DMS53 (cell line): ENCODE measurements around the gene PAPLN.
A peak's percentile ranks its signal among the peaks of the same experiment; 100 is the strongest.

Experiments used
- DNase-seq: peaks from one replicate; lab custom pipeline; 2025; lab: John Stamatoyannopoulos, UW

Gene PAPLN

DNA sequence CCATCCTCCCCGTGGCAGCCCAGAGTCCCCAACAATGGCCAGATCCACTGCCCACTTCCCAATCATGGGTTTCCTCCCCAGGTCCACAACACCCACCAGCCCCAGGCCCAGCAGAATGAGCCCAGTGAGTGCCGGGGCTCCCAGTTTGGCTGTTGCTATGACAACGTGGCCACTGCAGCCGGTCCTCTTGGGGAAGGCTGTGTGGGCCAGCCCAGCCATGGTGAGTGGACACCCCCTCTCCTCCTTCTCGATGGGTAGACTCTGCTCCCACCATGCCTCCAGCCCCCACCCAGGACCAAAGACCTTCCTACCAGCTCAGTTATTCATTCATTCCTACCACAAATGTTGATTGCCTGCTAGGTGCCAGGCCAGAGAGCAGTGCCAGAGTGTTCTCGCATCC, 23.8 kb downstream of the PAPLN start:
- DNase-seq = no peak

GRCh38 chr14:73261520-73262426, 24.5 kb downstream of the PAPLN start:
- DNase-seq = no peak

- DNase-seq = no peak
Observed at GRCh38 chr14:73262427-73263183, 25.3 kb downstream of the PAPLN start.

DNA sequence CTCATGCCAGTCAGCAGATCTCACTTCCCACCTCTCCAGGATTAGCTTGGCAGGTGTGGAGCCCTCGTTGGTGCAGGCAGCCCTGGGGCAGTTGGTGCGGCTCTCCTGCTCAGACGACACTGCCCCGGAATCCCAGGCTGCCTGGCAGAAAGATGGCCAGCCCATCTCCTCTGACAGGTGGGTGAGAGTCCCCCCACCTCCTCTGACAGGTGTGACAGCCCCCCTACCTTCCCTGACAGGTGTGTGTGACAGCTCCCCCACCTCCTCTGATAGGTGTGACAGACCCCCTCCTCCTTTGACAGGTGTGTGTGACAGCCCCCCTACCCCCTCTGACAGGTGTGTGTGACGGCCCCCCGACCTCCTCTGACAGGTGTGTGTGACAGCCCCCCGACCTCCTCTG, 26.3 kb downstream of the PAPLN start:
- DNase-seq = no peak

- DNase-seq = no peak
Observed at GRCh38 chr14:73264080-73264884, 27.0 kb downstream of the PAPLN start.

DNA sequence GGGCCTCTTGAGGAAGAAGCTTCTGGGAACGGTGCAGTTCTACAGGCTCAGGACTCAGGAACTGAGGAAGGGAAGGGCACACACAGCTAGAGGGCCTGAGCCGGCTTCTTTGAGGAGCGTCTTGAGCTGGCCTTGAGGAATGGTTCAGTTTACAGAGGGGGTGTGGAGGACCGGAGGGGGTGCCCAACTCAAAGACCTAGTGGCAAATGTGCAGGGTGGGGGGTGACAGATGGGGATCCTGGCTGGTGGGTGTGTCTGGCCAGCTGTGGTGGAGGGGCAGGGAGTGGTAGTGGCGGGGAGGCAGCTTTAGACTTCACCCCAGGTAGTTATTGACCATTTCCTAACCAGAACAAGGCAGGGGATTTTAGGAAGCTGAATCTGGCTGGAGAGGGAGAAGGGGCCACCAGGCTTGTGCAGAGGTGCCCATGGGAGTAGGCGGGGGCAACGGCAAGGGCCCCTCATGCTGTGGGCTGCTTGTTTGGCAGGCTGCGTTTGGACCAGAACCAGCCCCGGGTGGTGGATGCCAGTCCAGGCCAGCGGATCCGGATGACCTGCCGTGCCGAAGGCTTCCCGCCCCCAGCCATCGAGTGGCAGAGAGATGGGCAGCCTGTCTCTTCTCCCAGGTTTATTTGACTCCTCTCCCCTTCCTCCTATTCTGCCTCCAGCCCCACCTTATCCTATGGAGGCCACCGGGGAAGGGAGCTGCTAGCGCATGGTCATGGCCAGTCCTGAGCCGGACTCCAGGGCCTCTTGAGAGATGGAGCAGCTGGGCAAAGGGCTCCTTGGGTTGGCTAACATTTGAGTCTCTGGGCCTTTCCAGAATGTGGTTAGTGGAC, 27.8 kb downstream of the PAPLN start:
- no peak for DNase-seq

GRCh38 chr14:73265721-73266046, 28.4 kb downstream of the PAPLN start:
- DNase-seq = no peak

DNA sequence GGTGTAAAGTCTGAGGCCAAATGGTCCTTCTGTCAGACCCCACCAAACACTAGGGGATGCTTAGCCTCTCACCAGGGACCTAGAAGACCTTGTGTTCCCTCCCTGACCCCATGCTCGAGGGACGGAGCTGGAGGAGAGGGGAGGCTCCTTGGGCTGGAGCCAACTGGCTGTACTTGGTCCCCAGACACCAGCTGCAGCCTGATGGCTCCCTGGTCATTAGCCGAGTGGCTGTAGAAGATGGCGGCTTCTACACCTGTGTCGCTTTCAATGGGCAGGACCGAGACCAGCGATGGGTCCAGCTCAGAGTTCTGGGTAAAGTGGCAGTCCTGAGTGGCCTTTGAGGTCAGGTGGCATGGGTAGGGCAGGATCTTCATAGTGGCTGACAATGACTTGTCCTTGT, 29.0 kb downstream of the PAPLN start:
- DNase-seq = no peak

GRCh38 chr14:73267474-73267873, 30.2 kb downstream of the PAPLN start:
- no peak for DNase-seq

- peak; percentile 64 for DNase-seq
Observed at GRCh38 chr14:73269729-73270531, 32.6 kb downstream of the PAPLN start.

DNA sequence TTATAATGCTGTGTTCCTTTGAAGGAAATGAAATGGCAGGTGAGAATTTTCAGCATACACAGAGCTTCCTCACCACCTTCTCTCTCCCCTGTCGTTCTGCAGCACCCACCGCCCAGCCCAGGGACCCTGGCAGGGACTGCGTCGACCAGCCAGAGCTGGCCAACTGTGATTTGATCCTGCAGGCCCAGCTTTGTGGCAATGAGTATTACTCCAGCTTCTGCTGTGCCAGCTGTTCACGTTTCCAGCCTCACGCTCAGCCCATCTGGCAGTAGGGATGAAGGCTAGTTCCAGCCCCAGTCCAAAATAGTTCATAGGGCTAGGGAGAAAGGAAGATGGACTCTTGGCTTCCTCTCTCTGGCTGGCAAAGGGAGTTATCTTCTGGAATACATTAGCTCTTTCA, 35.1 kb downstream of the PAPLN start:
- no peak for DNase-seq

DNA sequence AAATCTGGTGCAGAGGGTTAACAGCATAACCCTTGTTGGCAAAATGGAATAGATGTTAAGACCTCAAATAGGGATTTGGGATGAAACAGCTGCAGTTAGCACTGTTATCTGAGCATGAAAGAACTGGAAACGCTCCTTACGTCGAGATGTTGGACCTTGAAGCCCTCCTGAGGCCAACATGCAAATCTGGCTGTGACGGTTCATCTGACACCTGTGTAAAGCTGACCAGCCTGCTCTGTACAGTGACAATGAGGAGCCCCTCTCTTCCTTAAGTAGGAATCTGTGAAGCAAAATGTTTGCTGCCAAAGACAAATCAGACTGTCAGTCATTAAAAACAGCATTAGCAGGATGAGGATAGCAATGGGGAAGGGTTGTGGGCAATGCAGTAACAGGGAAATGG, 36.5 kb downstream of the PAPLN start:
- no peak for DNase-seq

DNA sequence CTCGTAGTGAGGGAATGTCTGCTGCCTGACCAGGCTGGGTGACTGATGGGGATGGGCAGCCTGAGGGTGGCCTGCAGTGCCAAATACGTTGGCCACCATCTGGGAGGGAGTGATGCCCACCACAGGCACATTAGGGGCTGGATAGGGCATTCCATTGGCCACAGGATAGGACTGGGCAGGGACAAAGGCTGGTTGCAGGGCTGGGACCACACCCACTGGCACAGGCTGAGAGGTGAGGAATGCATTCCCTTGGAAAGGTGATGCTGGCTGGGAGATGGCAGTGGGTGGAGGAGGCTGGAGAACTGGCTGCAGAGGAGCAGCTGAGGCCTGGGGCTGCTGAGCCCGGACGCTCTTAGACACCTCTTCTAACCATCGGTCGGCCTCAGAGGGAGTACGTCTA, 39.5 kb downstream of the PAPLN start:
- DNase-seq = no peak

- DNase-seq = no peak
Observed at GRCh38 chr14:73277376-73277775, 40.1 kb downstream of the PAPLN start.

- DNase-seq = no peak
Observed at GRCh38 chr14:73280903-73281302, 43.6 kb downstream of the PAPLN start.

DNA sequence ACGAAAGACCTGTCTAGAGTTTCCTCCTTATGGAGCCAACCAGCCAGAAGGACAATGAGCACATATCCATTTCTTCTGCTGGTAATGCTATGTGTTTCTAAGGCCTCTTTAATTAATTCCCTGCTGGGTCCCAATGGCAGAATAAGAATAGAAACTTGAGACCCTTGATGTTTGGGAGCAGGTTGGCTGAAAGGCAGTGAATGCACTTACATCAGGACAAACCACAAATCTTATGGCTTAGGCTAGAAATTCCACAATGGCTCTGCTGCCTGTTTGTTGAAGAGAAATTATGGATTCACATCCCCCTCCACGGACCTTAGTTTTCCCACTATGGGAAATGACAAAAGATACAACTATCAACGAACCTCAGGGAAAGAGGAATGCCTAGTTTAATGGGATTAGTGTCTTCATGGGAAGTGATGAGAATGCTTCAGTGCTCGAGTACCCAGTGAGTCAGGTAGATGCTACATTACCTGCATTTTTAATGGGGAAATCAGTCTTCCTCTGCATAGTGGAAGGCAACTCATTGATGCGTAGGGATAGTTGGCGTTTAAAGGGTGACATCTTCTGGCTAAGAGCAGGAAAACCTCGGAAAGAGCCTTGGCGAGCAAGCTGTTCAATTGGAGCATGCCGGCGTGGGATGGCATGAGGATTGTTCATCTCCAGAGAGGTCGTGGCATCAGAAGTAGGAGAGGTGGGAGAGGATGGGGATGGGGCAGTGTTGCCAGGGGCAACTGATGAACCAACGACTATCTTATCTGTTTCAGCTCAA, 46.5 kb downstream of the PAPLN start:
- peak; percentile 31 for DNase-seq

GRCh38 chr14:73285979-73286378, 48.7 kb downstream of the PAPLN start:
- DNase-seq = no peak

DNA sequence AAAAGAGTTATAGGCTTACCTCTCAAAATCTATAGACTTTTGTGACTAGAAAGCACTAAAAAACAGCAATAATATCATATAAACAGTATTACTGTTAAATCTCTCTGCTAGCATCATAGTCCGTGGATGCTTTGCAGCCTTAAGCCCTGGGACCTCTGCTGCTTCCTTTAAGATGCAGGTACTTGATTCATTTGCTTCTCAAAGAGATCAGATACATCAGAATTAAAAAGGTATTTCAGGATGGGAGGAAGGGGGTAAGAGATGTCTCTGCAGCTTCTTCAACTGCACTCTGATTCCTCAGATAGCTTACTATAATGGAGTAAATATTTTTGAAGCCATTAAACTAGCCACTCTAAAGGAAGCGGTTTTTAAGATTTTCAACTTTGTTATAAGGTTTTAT, 49.3 kb downstream of the PAPLN start:
- no peak for DNase-seq

DNA sequence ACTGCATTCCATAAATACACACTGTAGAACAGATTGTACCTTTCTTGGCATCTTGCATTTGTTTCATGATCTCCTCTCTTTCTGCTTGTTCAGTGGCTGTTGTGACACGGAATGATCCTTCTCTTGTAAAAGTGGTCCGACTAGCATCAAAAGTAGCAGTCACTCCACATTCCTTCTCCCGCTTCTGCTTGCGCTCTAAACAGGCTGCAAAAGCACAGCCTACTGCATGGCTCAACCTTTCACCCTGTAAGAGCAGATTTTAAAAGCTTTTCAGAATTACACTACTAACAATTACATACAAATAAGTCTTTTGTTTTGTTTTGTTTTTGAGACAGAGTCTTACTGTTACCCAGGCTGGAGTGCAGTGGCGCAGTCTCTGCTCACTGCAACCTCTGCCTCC, 49.8 kb downstream of the PAPLN start:
- DNase-seq = no peak

DNA sequence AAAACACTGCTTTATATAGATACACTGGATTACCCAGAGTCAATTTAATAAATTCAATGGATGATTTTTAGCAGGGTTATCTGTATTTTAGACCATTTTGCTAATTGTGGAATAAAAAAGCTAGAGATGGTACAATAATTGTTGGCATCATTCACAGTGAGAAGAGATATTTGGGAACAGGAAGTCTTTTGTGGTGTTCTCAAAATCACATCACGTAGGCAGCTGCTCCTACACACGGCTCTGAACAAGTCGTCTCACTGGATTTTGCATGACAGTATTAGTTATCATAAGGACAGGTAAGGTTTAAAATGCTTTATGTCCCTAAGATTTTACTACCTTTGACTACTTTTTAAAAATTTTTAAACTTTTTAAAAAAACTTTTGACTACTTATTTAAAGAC, 52.0 kb downstream of the PAPLN start:
- DNase-seq = no peak
